Measurements from ENCODE around the gene PDLIM3.
"Not testable (repeated sequence)": the region's sequence is repeated elsewhere in the genome, so short reads cannot be mapped to it uniquely, and the experiment has no call there.

Gene PDLIM3

GRCh38 chr4:185535612-185536410 is 504 bp upstream of the PDLIM3 start:
- Mint-ChIP-seq H3K27me3 (peaks cover 27% of the 10 kb centered on the region), H3K9me3 (no peaks in the 10 kb centered on the region), H3K27ac (no peak overlapping the region), H3K4me3 (peak overlapping the region; percentile 45), H3K36me3 (no peaks in the 10 kb centered on the region), H3K4me1 (peaks cover 11% of the 10 kb centered on the region)

DNA sequence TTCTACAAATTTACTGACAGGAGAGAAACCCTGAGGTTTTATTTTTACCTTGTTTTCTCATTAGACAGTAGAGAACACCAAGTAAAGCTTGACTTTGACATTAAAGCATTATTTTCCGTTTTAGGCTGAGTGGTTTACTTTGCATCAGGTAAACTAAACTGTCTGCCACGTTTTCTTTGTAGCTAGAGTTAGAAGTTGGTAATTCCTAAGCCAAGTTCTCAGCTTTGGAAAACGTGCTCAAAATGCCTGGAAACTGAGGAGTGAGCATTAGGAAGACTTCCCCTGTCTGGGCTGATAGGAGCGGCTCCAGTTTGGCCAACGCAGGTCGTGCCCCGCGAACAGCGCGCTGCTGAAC is 819 bp downstream of the PDLIM3 start:
- H3K36me3 Mint-ChIP-seq: no peaks in the 10 kb centered on the region
- H3K4me3 Mint-ChIP-seq: no peak overlapping the region
- no peak overlapping the region for H3K27ac Mint-ChIP-seq
- no peaks in the 10 kb centered on the region for H3K9me3 Mint-ChIP-seq
- peaks cover 35% of the 10 kb centered on the region for H3K27me3 Mint-ChIP-seq
- peaks cover 11% of the 10 kb centered on the region for H3K4me1 Mint-ChIP-seq

- Mint-ChIP-seq H3K9me3 (no peaks in the 10 kb centered on the region), H3K27ac (no peak overlapping the region), H3K4me1 (peaks cover 11% of the 10 kb centered on the region), H3K27me3 (peaks cover 43% of the 10 kb centered on the region), H3K36me3 (no peaks in the 10 kb centered on the region), H3K4me3 (no peak overlapping the region)
Measured at GRCh38 chr4:185532795-185533324, 2.4 kb downstream of the PDLIM3 start.

DNA sequence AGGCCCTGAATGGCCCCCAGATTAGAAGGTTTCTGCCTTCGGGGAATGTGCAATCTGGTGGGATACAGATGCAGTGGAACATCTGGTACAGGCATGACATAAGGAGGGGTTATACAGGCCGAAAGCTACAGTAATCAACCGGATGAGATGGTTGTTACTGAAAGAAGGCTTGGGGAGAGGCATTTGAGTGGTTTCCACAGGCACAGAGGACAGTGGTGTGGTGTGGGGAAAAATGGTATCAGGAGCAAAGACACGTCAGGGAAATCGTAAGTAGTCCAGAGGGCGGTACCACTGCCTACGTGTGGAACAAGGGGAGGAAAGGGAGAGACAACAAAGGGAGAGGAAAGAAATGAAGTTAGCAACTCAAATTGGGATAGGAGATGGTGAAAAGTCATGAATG is 3.0 kb downstream of the PDLIM3 start:
- no peaks in the 10 kb centered on the region for H3K9me3 Mint-ChIP-seq
- H3K4me1 Mint-ChIP-seq: peaks cover 11% of the 10 kb centered on the region
- H3K27ac Mint-ChIP-seq: no peak overlapping the region
- no peak overlapping the region for H3K4me3 Mint-ChIP-seq
- peaks cover 43% of the 10 kb centered on the region for H3K27me3 Mint-ChIP-seq
- H3K36me3 Mint-ChIP-seq: no peaks in the 10 kb centered on the region

GRCh38 chr4:185531654-185532053 is 3.7 kb downstream of the PDLIM3 start:
- H3K36me3 Mint-ChIP-seq, H3K27ac Mint-ChIP-seq, H3K4me3 Mint-ChIP-seq, H3K9me3 Mint-ChIP-seq: not testable (repeated sequence)
- H3K27me3 Mint-ChIP-seq: peaks cover 43% of the 10 kb centered on the region
- peaks cover 11% of the 10 kb centered on the region for H3K4me1 Mint-ChIP-seq

DNA sequence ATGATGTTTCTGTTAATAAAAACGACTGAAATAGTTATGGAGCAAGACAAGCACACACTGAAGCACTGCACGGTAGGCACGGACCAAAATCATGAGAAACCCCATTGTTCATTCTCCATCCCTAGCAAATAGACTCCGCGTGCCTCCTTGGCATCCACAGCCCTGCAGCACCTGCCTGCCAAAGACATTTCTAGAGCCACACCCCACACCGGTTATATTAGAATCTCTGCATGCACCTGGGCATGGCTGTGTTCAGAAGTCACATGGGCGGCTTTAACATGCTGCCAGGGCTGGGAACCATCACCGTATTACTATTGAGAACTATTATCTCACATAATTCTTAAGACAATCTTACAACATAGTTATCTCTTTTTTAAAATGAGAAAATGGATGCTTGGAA is 5.9 kb downstream of the PDLIM3 start:
- Mint-ChIP-seq H3K4me3 (no peak overlapping the region), H3K27ac (no peak overlapping the region), H3K36me3 (peaks cover 2% of the 10 kb centered on the region), H3K9me3 (no peaks in the 10 kb centered on the region), H3K27me3 (peaks cover 38% of the 10 kb centered on the region), H3K4me1 (peaks cover under 1% of the 10 kb centered on the region)

GRCh38 chr4:185524888-185525863 is 10.1 kb downstream of the PDLIM3 start:
- Mint-ChIP-seq H3K27ac (no peak overlapping the region), H3K9me3 (no peaks in the 10 kb centered on the region), H3K4me1 (no peaks in the 10 kb centered on the region), H3K36me3 (peaks cover 2% of the 10 kb centered on the region), H3K27me3 (peaks cover 19% of the 10 kb centered on the region), H3K4me3 (no peak overlapping the region)

DNA sequence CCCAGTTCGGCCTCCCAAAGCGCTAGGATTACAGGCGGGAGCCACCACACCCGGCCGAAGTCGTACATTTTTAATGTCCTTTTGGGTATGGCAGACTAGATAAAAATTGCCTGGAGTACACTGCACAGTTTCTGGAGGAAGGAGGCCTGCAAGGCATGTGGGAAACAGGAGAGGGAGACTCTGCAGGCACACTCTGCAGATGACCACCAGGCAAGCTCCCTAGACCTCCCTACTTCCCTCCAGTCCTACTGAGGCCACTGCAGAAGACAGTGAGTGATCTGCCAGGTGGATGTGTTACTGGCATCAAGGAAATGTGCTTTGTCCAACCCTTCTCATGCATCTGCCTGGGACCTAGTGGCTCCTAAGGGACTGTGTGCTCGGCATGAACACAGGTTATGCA is 11.4 kb downstream of the PDLIM3 start:
- Mint-ChIP-seq H3K36me3 (peaks cover 2% of the 10 kb centered on the region), H3K4me3 (no peak overlapping the region), H3K27me3 (peaks cover 14% of the 10 kb centered on the region), H3K4me1 (no peaks in the 10 kb centered on the region), H3K27ac (no peak overlapping the region), H3K9me3 (no peaks in the 10 kb centered on the region)

DNA sequence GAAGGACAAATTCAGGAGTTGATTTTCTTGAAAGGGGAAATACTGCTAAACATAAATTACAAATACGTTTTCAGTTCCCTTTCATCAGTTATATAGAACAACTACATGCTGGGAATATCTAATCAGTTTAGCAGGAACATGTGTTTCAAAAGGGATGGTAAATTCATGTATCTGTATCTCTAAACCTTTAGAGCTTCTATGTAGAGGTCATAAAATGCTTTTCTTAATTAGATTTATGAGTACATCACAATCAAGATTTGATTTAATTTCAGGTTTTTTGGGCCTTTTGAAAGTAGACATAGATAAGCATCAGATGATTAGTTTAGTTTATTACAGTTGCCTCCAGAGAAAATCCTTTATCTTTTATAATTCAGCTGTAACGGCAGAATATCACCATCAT is 12.9 kb downstream of the PDLIM3 start:
- no peak overlapping the region for H3K27ac Mint-ChIP-seq

GRCh38 chr4:185520119-185520518 is 15.2 kb downstream of the PDLIM3 start:
- no peak overlapping the region for H3K4me3 Mint-ChIP-seq
- no peak overlapping the region for H3K27ac Mint-ChIP-seq
- H3K9me3 Mint-ChIP-seq: no peaks in the 10 kb centered on the region
- no peaks in the 10 kb centered on the region for H3K36me3 Mint-ChIP-seq
- H3K27me3 Mint-ChIP-seq: peaks cover 11% of the 10 kb centered on the region
- no peaks in the 10 kb centered on the region for H3K4me1 Mint-ChIP-seq

More for the DNA sequence above, 12.9 kb downstream of the PDLIM3 start:
- no peaks in the 10 kb centered on the region for H3K4me1 Mint-ChIP-seq
- H3K9me3 Mint-ChIP-seq: no peaks in the 10 kb centered on the region
- peaks cover 2% of the 10 kb centered on the region for H3K36me3 Mint-ChIP-seq
- H3K27me3 Mint-ChIP-seq: peaks cover 14% of the 10 kb centered on the region
- H3K4me3 Mint-ChIP-seq: no peak overlapping the region

DNA sequence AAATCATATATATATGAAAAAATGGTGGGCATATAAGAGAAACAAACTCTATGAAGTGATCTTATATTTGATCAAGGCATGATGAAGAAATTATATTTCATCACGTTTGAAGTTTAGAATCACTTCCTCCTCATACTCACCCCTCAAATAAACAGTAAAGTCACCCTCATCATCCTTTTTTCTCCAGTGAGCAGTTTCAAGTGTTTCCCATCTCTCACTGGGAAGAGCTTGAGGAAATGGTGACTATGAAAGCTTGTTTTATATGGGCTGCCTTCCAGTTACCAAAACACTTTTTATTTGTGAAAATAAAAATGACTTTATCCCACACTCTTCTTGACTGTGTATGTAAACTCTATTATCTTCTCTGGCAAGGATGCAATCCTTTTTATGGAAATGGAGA is 16.8 kb downstream of the PDLIM3 start:
- no peak overlapping the region for H3K27ac Mint-ChIP-seq
- H3K9me3 Mint-ChIP-seq: no peaks in the 10 kb centered on the region
- H3K36me3 Mint-ChIP-seq: no peaks in the 10 kb centered on the region
- H3K4me1 Mint-ChIP-seq: peaks cover 6% of the 10 kb centered on the region
- no peak overlapping the region for H3K4me3 Mint-ChIP-seq
- H3K27me3 Mint-ChIP-seq: peaks cover 26% of the 10 kb centered on the region

- Mint-ChIP-seq H3K27ac (no peak overlapping the region), H3K4me1 (peaks cover 11% of the 10 kb centered on the region), H3K36me3 (no peaks in the 10 kb centered on the region), H3K27me3 (peaks cover 28% of the 10 kb centered on the region), H3K9me3 (no peaks in the 10 kb centered on the region), H3K4me3 (no peak overlapping the region)
Measured at GRCh38 chr4:185518069-185518468, 17.2 kb downstream of the PDLIM3 start.

- peaks cover 16% of the 10 kb centered on the region for H3K4me1 Mint-ChIP-seq
- no peaks in the 10 kb centered on the region for H3K36me3 Mint-ChIP-seq
- peaks cover 42% of the 10 kb centered on the region for H3K27me3 Mint-ChIP-seq
Measured at GRCh38 chr4:185515248-185515647, 20.1 kb downstream of the PDLIM3 start.

GRCh38 chr4:185514182-185514697 is 21.1 kb downstream of the PDLIM3 start:
- H3K27me3 Mint-ChIP-seq: peaks cover 41% of the 10 kb centered on the region
- no peaks in the 10 kb centered on the region for H3K36me3 Mint-ChIP-seq
- no peak overlapping the region for H3K4me3 Mint-ChIP-seq
- H3K9me3 Mint-ChIP-seq: no peaks in the 10 kb centered on the region
- peaks cover 16% of the 10 kb centered on the region for H3K4me1 Mint-ChIP-seq
- H3K27ac Mint-ChIP-seq: no peak overlapping the region

More at GRCh38 chr4:185515248-185515647, 20.1 kb downstream of the PDLIM3 start:
- H3K4me3 Mint-ChIP-seq: no peak overlapping the region
- no peak overlapping the region for H3K27ac Mint-ChIP-seq
- no peaks in the 10 kb centered on the region for H3K9me3 Mint-ChIP-seq

DNA sequence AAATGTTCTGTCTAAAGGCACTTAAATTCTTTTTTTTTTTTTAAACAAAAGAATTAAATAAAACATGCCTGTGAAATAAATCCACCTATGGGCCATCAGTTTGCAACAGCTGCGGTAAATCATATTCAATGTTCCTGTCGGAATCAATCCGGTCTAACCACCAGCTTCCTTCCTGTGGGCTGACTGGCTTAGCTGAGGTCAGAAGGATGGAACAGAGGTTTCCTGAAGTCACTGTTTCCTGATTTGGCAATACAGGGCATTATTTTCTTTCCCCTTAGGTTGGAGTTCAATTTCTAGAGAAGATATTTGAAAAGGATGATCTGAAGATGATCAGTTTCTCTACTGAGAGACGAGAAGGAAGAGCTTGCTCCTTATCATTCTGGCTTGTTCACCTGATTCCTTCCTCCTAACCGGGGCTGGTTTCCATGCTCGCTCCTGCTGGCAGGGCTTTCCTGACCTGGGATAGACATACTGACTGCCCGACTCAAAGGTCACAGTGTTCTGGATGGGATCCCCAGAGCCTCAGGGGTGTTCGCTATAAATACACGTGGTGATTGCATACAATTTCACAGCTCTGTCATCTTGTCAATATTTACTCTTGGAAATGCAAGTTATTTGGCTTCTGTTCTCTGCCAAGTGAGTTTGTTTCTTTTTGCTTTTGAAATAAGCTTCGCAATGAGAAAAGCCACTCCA is 21.7 kb downstream of the PDLIM3 start:
- peaks cover 16% of the 10 kb centered on the region for H3K4me1 Mint-ChIP-seq
- no peaks in the 10 kb centered on the region for H3K9me3 Mint-ChIP-seq
- no peaks in the 10 kb centered on the region for H3K36me3 Mint-ChIP-seq
- peaks cover 38% of the 10 kb centered on the region for H3K27me3 Mint-ChIP-seq
- H3K27ac Mint-ChIP-seq: no peak overlapping the region
- peak overlapping the region; percentile 34 for H3K4me3 Mint-ChIP-seq
